ENCODE data around the gene LGALS7.

The LGALS7 gene

GRCh38 chr19:38737921-38738737, 35.2 kb downstream of the LGALS7 start:
- no peak for DNase-seq

- peak in 2 of 3 experiments; percentile 12 to 16 for DNase-seq
Measured at GRCh38 chr19:38737281-38737865, 35.9 kb downstream of the LGALS7 start.

- peak; percentile 27 to 73 (median 57) for DNase-seq
Measured at GRCh38 chr19:38736413-38737280, 36.7 kb downstream of the LGALS7 start.

- DNase-seq = peak in 2 of 3 experiments; percentile 35
Measured at GRCh38 chr19:38736036-38736412, 37.3 kb downstream of the LGALS7 start.

- DNase-seq = peak in 2 of 3 experiments; percentile 26 to 31
Measured at GRCh38 chr19:38735257-38735686, 38.0 kb downstream of the LGALS7 start.

GRCh38 chr19:38734426-38735256, 38.7 kb downstream of the LGALS7 start:
- peak in 1 of 3 experiments; percentile 15 for DNase-seq

DNA sequence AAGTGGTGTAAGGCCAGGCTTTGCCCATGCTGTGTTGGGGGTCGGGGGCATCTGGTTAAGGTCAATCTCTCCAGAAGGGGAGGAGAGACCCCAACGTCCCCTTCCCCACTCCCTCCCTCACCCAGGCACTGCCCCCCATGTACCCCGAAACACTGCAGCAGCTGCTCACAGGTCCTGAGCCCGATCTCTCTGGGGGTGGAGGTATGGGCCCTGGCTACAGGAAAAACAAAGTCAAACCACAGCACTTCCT, 39.2 kb downstream of the LGALS7 start:
- no peak for DNase-seq

GRCh38 chr19:38733493-38734175, 39.7 kb downstream of the LGALS7 start:
- no peak for DNase-seq

DNA sequence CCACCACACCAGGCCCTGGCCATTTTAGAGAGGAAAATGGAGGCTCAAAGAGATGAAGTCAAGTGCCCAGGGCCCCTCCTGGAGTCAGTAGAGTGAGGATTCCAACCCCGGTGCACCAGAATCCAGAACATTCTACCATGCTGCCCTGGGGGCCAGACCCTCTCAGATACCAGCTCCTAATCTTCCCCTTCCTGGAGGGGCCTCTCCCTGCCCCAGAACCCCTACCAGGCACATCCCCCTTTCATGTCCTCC, 40.1 kb downstream of the LGALS7 start:
- no peak for DNase-seq

DNA sequence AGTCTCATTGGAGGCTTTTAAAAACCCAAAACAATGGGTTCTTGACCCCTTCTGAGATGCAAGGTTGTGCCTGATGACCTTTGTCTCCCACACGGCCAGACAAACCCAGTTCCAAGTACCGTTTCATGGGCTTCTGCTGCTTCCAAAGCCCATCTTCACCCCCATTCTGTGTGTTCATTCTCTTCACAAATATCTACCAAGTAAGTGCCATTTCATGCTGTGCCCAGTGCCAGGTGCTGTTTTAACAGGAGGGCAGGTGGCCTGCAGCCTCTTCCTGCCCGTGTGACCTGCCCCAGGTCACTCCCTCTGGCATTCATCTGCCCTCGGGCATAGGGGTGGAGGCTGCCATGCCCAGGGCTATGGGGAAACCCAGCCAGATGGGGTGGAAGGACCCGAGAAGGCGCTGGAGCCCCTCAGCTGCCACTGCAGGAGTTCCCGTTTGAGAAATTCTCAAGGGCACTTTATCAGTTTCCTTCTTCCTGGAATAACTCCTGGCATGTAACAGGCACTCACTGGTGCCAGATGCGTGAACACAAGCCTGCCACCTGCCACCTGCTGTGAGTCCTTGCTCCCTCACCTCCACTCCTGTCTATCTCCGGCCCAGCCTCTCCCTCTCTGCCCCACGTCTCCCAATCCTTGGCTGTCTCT, 41.5 kb downstream of the LGALS7 start:
- peak in 2 of 3 experiments; percentile 50 to 58 for DNase-seq

DNA sequence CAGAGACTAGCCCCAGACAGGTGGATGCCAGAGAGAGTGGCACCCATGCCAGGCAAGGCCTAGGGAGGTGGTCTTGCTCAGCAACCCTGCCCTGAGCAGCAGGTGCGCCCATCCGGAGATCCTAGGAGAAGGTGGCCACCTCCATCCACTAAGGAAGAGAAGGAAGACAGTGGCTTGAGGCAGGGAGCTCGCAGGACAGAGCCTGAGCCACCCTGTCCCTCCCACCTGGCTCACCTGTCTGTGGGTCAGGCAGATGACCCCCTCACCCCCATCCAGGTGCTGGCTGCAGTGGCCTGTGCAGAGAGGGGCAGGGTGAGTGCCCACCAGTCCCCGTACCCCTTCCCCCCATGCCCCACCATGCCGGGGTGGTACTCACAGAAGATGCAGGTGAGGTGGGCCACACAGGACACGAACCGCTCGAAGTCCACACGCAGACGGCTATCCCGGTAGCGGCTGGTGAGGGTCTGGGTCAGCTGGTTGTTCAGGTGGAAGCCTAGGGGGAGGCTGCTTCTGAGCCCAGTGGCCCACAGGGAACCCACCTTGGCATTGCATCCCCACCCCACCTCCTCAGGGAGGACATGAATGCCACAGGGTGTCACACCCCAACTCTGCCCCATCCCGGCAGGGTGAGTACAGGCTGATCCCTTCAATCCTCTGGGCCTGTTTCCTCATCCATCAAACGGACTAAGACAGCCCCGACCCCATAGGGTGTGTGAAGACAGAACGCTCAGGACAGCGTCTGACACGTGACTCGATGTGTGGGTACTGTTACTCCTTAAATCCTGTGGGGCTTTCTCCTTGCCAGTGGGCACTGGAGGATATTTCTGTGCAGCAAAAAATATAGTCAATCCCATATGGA, 42.4 kb downstream of the LGALS7 start:
- no peak for DNase-seq

DNA sequence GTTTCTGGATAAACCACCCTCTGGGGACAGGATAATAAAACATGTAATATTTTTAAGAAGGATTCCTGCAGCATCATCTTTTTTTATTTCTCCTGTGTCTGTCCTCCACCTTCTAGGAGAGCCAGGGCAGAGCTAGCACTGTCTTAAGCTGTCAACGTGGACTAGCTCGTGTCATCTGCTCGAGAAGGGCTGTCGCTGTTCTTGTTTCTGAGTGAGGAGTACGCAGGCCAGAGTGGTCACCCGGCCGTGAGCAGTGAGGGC, 42.9 kb downstream of the LGALS7 start:
- no peak for DNase-seq

DNA sequence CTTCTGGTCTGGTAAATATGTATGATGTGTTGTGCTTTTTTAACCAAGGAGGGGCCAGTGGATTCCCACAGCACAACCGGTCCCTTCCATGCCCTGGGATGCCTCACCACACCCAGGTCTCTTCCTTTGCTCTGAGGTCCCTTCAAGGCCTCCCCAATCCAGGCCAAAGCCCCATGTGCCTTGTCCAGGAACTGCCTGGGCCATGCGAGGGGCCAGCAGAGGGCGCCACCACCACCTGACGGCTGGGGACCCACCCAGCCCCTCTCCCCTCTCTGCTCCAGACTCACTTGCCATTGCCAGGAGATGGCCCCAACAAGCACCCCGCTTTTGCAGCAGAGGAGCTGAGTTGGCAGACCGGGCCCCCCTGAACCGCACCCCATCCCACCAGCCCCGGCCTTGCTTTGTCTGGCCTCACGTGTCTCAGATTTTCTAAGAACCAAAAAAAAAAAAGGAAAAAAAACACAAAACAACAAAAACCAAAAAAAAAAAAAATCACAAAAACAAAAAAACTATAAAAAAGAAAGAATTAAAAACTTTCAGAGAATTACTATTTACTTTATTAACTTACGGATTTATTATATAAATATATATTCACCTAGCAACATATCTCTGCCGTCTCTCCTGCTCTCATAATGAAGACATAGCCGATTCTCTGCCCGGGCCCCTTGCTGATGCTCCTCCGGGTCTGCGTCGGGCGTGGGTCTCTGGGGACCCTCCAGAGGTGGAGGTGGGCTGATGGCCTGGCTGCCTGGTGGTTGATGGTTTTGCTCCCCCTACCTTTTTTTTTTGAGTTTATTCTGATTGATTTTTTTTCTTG, 43.5 kb downstream of the LGALS7 start:
- DNase-seq = peak; percentile 33 to 64 (median 34)

DNA sequence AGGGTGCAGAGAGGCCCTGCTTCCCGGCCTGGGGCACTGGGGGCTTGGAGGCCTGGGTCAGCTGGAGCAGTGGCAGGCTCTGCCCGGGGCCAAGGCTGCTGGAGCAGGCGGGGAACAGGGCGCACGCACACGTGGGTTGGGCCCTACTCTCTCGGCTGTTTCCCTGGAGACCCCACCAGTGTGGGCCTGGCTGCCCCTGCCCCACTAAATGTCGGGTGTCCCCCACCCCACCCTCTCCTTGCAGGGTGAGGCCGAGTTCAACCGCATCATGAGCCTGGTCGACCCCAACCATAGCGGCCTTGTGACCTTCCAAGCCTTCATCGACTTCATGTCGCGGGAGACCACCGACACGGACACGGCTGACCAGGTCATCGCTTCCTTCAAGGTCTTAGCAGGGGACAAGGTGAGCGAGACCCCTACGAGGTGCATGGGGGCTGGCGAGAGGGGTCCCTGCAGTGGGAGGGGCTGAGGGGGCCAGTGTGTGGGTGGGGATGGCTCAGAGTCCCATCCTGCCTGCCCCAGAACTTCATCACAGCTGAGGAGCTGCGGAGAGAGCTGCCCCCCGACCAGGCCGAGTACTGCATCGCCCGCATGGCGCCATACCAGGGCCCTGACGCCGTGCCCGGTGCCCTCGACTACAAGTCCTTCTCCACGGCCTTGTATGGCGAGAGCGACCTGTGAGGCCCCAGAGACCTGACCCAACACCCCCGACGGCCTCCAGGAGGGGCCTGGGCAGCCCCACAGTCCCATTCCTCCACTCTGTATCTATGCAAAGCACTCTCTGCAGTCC, 44.4 kb downstream of the LGALS7 start:
- DNase-seq = no peak

- no peak for DNase-seq
Measured at GRCh38 chr19:38727868-38728660, 45.3 kb downstream of the LGALS7 start.

DNA sequence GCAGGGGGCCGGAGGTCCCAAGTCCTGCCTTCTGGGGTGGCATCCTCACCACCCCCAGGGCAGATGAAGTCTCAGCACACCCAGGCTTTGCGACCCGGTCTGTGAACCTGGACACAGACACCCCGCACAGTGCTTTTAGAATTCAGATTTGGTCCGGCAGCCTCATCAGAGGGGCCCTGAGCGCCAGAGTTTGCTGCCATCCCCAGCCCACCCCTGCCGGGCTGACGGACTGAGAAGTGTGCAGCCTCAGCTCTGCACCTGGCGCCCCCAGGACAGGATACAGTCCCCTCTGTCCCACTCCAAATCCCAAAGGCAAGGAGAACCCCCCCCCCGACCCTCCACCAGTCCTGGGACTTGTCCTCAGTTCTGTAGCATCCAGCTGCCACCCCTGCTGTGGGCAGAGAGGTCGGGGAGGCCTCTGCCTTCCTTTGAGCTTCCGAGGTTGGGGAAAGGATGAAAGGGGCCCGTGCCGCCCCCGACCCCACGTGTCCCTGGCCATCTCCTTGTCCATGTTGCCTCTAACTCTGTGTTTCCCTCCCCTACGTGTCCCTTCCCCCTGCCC, 45.9 kb downstream of the LGALS7 start:
- no peak for DNase-seq

GRCh38 chr19:38726761-38727301, 46.5 kb downstream of the LGALS7 start:
- DNase-seq = no peak

GRCh38 chr19:38726284-38726673, 47.0 kb downstream of the LGALS7 start:
- no peak for DNase-seq

Data from NCI-H1417 (cell line).